ACC112 (cell line): ENCODE data around the gene CA9.
A peak's percentile ranks its signal among the peaks of the same experiment; 100 is the strongest.

Experiments used
- H2AFZ ChIP-seq: fragments of 200-600 bp; sonication (generic); one replicate; pipeline ENCODE4 v1.6.0; 2017; ENCODE audit warnings: antibody characterized with exemption, low read length; ENCODE audit not compliant: unreplicated experiment
- H3K27ac ChIP-seq: fragments of 200-600 bp; sonication (generic); 2 replicates; pipeline ENCODE4 v1.5.1; 2014; ENCODE audit warnings: low read depth, mild to moderate bottlenecking, antibody characterized with exemption, low read length, moderate library complexity
- H3K27me3 ChIP-seq: fragments of 200-600 bp; sonication (generic); 2 replicates; pipeline ENCODE4 v1.6.1; 2014; ENCODE audit warnings: mild to moderate bottlenecking, antibody characterized with exemption, low read length, moderate library complexity, mixed read lengths; ENCODE audit not compliant: insufficient read depth
- H3K36me3 ChIP-seq: fragments of 200-600 bp; sonication (generic); 2 replicates; pipeline ENCODE4 v1.6.1; 2016; ENCODE audit warnings: mild to moderate bottlenecking, antibody characterized with exemption, low read length, moderate library complexity, mixed read lengths; ENCODE audit not compliant: insufficient read depth
- H3K4me1 ChIP-seq: fragments of 200-600 bp; sonication (generic); one replicate; pipeline ENCODE4 v1.6.1; 2016; ENCODE audit warnings: low read length, mixed read lengths; ENCODE audit not compliant: insufficient read depth, unreplicated experiment, control insufficient read depth
- H3K4me3 ChIP-seq: fragments of 200-600 bp; sonication (generic); 2 replicates; pipeline ENCODE4 v1.5.1; 2014; ENCODE audit warnings: mild to moderate bottlenecking, low read depth, low read length
- H3K79me2 ChIP-seq: fragments of 200-600 bp; sonication (generic); one replicate; pipeline ENCODE4 v1.6.0; 2016; ENCODE audit warnings: low read length; ENCODE audit not compliant: control insufficient read depth, unreplicated experiment, insufficient read depth

CA9 gene

GRCh38 chr9:35675732-35676392 is 2.1 kb downstream of the CA9 start:
- Histone ChIP-seq H2AFZ (peak overlapping the region; percentile 93), H3K79me2 (no peaks in the 10 kb centered on the region), H3K4me1 (peaks cover 13% of the 10 kb centered on the region), H3K4me3 (peak overlapping the region; percentile 73), H3K27me3 (no peaks in the 10 kb centered on the region), H3K27ac (no peak overlapping the region), H3K36me3 (no peaks in the 10 kb centered on the region)

- Histone ChIP-seq H3K27ac (no peak overlapping the region), H3K36me3 (peaks cover 6% of the 10 kb centered on the region; the same call in 1 of the 2 replicates), H3K79me2 (no peaks in the 10 kb centered on the region), H3K27me3 (no peaks in the 10 kb centered on the region), H3K4me1 (peaks cover 33% of the 10 kb centered on the region), H2AFZ (no peak overlapping the region), H3K4me3 (no peak overlapping the region)
Measured at GRCh38 chr9:35679091-35679490, 5.4 kb downstream of the CA9 start.

- Histone ChIP-seq H3K36me3 (peaks cover 14% of the 10 kb centered on the region; the same call in 1 of the 2 replicates), H2AFZ (no peak overlapping the region), H3K79me2 (peaks cover 3% of the 10 kb centered on the region), H3K4me1 (peaks cover 33% of the 10 kb centered on the region), H3K27me3 (no peaks in the 10 kb centered on the region), H3K4me3 (no peak overlapping the region), H3K27ac (no peak overlapping the region)
Measured at GRCh38 chr9:35679766-35680330, 6.1 kb downstream of the CA9 start.

GRCh38 chr9:35680331-35681105 is 6.8 kb downstream of the CA9 start:
- Histone ChIP-seq H2AFZ (no peak overlapping the region), H3K27ac (no peak overlapping the region), H3K36me3 (peaks cover 20% of the 10 kb centered on the region; the same call in 1 of the 2 replicates), H3K4me3 (no peak overlapping the region), H3K4me1 (peaks cover 38% of the 10 kb centered on the region), H3K79me2 (peaks cover 7% of the 10 kb centered on the region), H3K27me3 (no peaks in the 10 kb centered on the region)

GRCh38 chr9:35681341-35682002 is 7.7 kb downstream of the CA9 start:
- H3K27ac ChIP-seq, result peak overlapping the region; percentile 6
- H3K36me3 ChIP-seq, result peaks cover 23% of the 10 kb centered on the region; the same call in 1 of the 2 replicates

GRCh38 chr9:35682051-35682450 is 8.3 kb downstream of the CA9 start:
- H3K27me3 ChIP-seq, result no peaks in the 10 kb centered on the region
- no peak overlapping the region for H3K4me3 ChIP-seq
- peak overlapping the region; percentile 6 for H3K27ac ChIP-seq
- no peak overlapping the region for H2AFZ ChIP-seq
- peaks cover 44% of the 10 kb centered on the region for H3K4me1 ChIP-seq
- H3K36me3 ChIP-seq, result peaks cover 28% of the 10 kb centered on the region; the same call in 1 of the 2 replicates
- peaks cover 22% of the 10 kb centered on the region for H3K79me2 ChIP-seq

More at GRCh38 chr9:35681341-35682002, 7.7 kb downstream of the CA9 start:
- Histone ChIP-seq H3K4me3 (no peak overlapping the region), H3K27me3 (no peaks in the 10 kb centered on the region), H3K4me1 (peaks cover 38% of the 10 kb centered on the region), H3K79me2 (peaks cover 16% of the 10 kb centered on the region), H2AFZ (no peak overlapping the region)

GRCh38 chr9:35682520-35683315 is 9.0 kb downstream of the CA9 start:
- Histone ChIP-seq H3K4me1 (peaks cover 50% of the 10 kb centered on the region), H3K79me2 (peaks cover 29% of the 10 kb centered on the region), H3K4me3 (no peak overlapping the region), H3K36me3 (peaks cover 33% of the 10 kb centered on the region; the same call in 1 of the 2 replicates), H3K27ac (no peak overlapping the region), H2AFZ (no peak overlapping the region), H3K27me3 (no peaks in the 10 kb centered on the region)

- peaks cover 39% of the 10 kb centered on the region; the same call in 1 of the 2 replicates for H3K36me3 ChIP-seq
Measured at GRCh38 chr9:35683323-35683722, 9.6 kb downstream of the CA9 start.

GRCh38 chr9:35684921-35685320 is 11.2 kb downstream of the CA9 start:
- Histone ChIP-seq H3K36me3 (peaks cover 40% of the 10 kb centered on the region; the same call in 1 of the 2 replicates), H3K4me1 (peaks cover 57% of the 10 kb centered on the region), H3K27me3 (no peaks in the 10 kb centered on the region), H2AFZ (no peak overlapping the region), H3K4me3 (no peak overlapping the region), H3K79me2 (peaks cover 51% of the 10 kb centered on the region), H3K27ac (no peak overlapping the region)

More at GRCh38 chr9:35683323-35683722, 9.6 kb downstream of the CA9 start:
- Histone ChIP-seq H3K27me3 (no peaks in the 10 kb centered on the region), H2AFZ (no peak overlapping the region), H3K4me3 (no peak overlapping the region), H3K79me2 (peaks cover 35% of the 10 kb centered on the region), H3K27ac (peak overlapping the region; percentile 21; the same call in 1 of the 2 replicates), H3K4me1 (peaks cover 57% of the 10 kb centered on the region)
